ENCODE measurements around the gene ZNF804A.
"Not testable (repeated sequence)": the region's sequence is repeated elsewhere in the genome, so short reads cannot be mapped to it uniquely, and the experiment has no call there.

ZNF804A gene

GRCh38 chr2:184730288-184730687, 132.0 kb downstream of the ZNF804A start:
- no peak for TF ChIP-seq CTCF (IDR thresholded peaks at IDR 0.05)
- no peak for DNase-seq (ENCODE audit: low spot score)
- Histone ChIP-seq H3K27ac (no peak overlapping the region), H3K4me3 (no peak overlapping the region)

GRCh38 chr2:184734338-184734737, 136.0 kb downstream of the ZNF804A start:
- no peak for TF ChIP-seq CTCF (IDR thresholded peaks at IDR 0.05)
- H3K27ac ChIP-seq, result no peak overlapping the region
- DNase-seq (ENCODE audit: low spot score), result no peak
- no peak overlapping the region for H3K4me3 ChIP-seq

GRCh38 chr2:184735611-184736010, 137.3 kb downstream of the ZNF804A start:
- no peak for DNase-seq (ENCODE audit: low spot score)
- H3K27ac ChIP-seq, result no peak overlapping the region
- TF ChIP-seq CTCF (IDR thresholded peaks at IDR 0.05), result no peak
- H3K4me3 ChIP-seq, result no peak overlapping the region

- TF ChIP-seq CTCF (IDR thresholded peaks at IDR 0.05), result no peak
- H3K4me3 ChIP-seq, result no peak overlapping the region
- no peak for DNase-seq (ENCODE audit: low spot score)
- no peak overlapping the region for H3K27ac ChIP-seq
Observed at GRCh38 chr2:184743096-184743495, 144.8 kb downstream of the ZNF804A start.

- Histone ChIP-seq H3K27ac (no peak overlapping the region), H3K4me3 (no peak overlapping the region)
- no peak for DNase-seq (ENCODE audit: low spot score)
- no peak for TF ChIP-seq CTCF (IDR thresholded peaks at IDR 0.05)
Observed at GRCh38 chr2:184756161-184756560, 157.8 kb downstream of the ZNF804A start.

- H3K4me3 ChIP-seq, result no peak overlapping the region
- no peak for DNase-seq (ENCODE audit: low spot score)
- H3K27ac ChIP-seq, result no peak overlapping the region
- no peak for TF ChIP-seq CTCF (IDR thresholded peaks at IDR 0.05)
Observed at GRCh38 chr2:184756885-184757284, 158.6 kb downstream of the ZNF804A start.

GRCh38 chr2:184759557-184760255, 161.4 kb downstream of the ZNF804A start:
- not testable (repeated sequence) for DNase-seq (ENCODE audit: low spot score); H3K27ac ChIP-seq; H3K4me3 ChIP-seq

Data from coronary artery (tissue), 2 donors.